GM23338 (cell line): ENCODE results near the gene CD79A. TPM values are rescaled to one million over a fixed set of nuclear protein-coding genes. Genes with fewer than 3 reads are reported as not detected.

ENCODE experiments used
- ATAC-seq: fragments of 200-7000 bp; cut with Tn5 transposase; 3 replicates; pipeline ENCODE4 v1.9.1; 2020
- DNase-seq: peaks from one replicate; pipeline ENCODE4 v3.0.0-alpha.2; 2015; ENCODE audit warnings: low spot score
- H2AFZ ChIP-seq: fragments of 200-600 bp; sonication (generic); 2 replicates; pipeline ENCODE4 v1.8.0; 2016; ENCODE audit warnings: antibody characterized with exemption, mild to moderate bottlenecking, moderate library complexity
- H3F3A ChIP-seq: fragments of 200-600 bp; sonication (generic); replicated peaks from 2 replicates; pipeline ENCODE4 v1.8.0; 2017; ENCODE audit warnings: antibody characterized with exemption, mixed run types, low read depth
- H3K27ac ChIP-seq: fragments of 200-600 bp; sonication (generic); 2 replicates; pipeline ENCODE4 v1.6.1; 2016; ENCODE audit warnings: low read depth
- H3K27me3 ChIP-seq: fragments of 200-600 bp; sonication (generic); 2 replicates; pipeline ENCODE4 v1.8.0; 2016; ENCODE audit warnings: mild to moderate bottlenecking, mixed run types, moderate library complexity; ENCODE audit not compliant: insufficient read depth
- H3K36me3 ChIP-seq: fragments of 200-600 bp; sonication (generic); 2 replicates; pipeline ENCODE4 v1.8.0; 2016; ENCODE audit warnings: mild to moderate bottlenecking; ENCODE audit not compliant: insufficient read depth
- H3K4me1 ChIP-seq: fragments of 200-600 bp; sonication (generic); 2 replicates; pipeline ENCODE4 v1.8.0; 2016; ENCODE audit warnings: mild to moderate bottlenecking, moderate library complexity; ENCODE audit not compliant: insufficient read depth
- H3K4me2 ChIP-seq: fragments of 200-600 bp; sonication (generic); 2 replicates; pipeline ENCODE4 v1.7.1; 2017; ENCODE audit warnings: mixed run types
- H3K4me3 ChIP-seq: fragments of 200-600 bp; sonication (generic); 2 replicates; pipeline ENCODE4 v1.6.1; 2016; ENCODE audit warnings: mixed run types
- H3K79me2 ChIP-seq: fragments of 200-600 bp; sonication (generic); replicated peaks from 2 replicates; pipeline ENCODE4 v1.8.0; 2017; ENCODE audit warnings: mild to moderate bottlenecking; ENCODE audit not compliant: insufficient read depth
- H3K9me2 ChIP-seq: fragments of 200-600 bp; sonication (generic); 2 replicates; pipeline ENCODE4 v1.8.0; 2017; ENCODE audit not compliant: insufficient read depth
- H4K20me1 ChIP-seq: fragments of 200-600 bp; sonication (generic); replicated peaks from 2 replicates; pipeline ENCODE4 v1.8.0; 2017; ENCODE audit warnings: mild to moderate bottlenecking; ENCODE audit not compliant: insufficient read depth
- H3K27ac Mint-ChIP-seq: 2 replicates; pipeline ENCODE4 v1.8.0; 2020; ENCODE audit warnings: inconsistent platforms, mild to moderate bottlenecking, moderate library complexity, mixed read lengths
- H3K27me3 Mint-ChIP-seq: 3 replicates; pipeline ENCODE4 v1.8.0; 2022; ENCODE audit warnings: low read depth, mild to moderate bottlenecking, moderate library complexity, mixed read lengths, inconsistent platforms; ENCODE audit not compliant: insufficient read depth, poor library complexity
- H3K36me3 Mint-ChIP-seq: 3 replicates; pipeline ENCODE4 v1.8.0; 2021; ENCODE audit warnings: low read depth, mild to moderate bottlenecking, inconsistent platforms, moderate library complexity, mixed read lengths
- H3K4me1 Mint-ChIP-seq: 3 replicates; pipeline ENCODE4 v1.8.0; 2020; ENCODE audit warnings: mild to moderate bottlenecking, inconsistent platforms, mixed read lengths
- H3K4me3 Mint-ChIP-seq: 3 replicates; pipeline ENCODE4 v1.8.0; 2021; ENCODE audit warnings: moderate library complexity, mild to moderate bottlenecking, inconsistent platforms, mixed read lengths
- H3K9me3 Mint-ChIP-seq: 3 replicates; pipeline ENCODE4 v1.8.0; 2020; ENCODE audit warnings: moderate library complexity, mild to moderate bottlenecking, inconsistent platforms, mixed read lengths
- CREB1 ChIP-seq: fragments of 250-450 bp; sonication (Bioruptor Pico); IDR thresholded peaks from 2 replicates; pipeline ENCODE4 v1.5.0; 2020; ENCODE audit warnings: low read depth, mild to moderate bottlenecking, moderate library complexity
- ETS1 ChIP-seq: IDR thresholded peaks from 2 replicates; pipeline ENCODE4 v1.6.1; 2016; ENCODE audit warnings: antibody characterized with exemption
- EZH2phosphoT487 ChIP-seq: fragments of 200-600 bp; sonication (generic); IDR thresholded peaks from one replicate; pipeline ENCODE4 v1.8.1; 2018; ENCODE audit warnings: antibody characterized with exemption; ENCODE audit not compliant: unreplicated experiment
- JUNB ChIP-seq: IDR thresholded peaks from one replicate; pipeline ENCODE4 v1.6.1; 2016; ENCODE audit warnings: antibody characterized with exemption; ENCODE audit not compliant: unreplicated experiment
- NANOG ChIP-seq: IDR thresholded peaks from 2 replicates; pipeline ENCODE4 v1.6.1; 2016; ENCODE audit warnings: antibody characterized with exemption, borderline replicate concordance
- STAT1 ChIP-seq: IDR thresholded peaks from one replicate; pipeline ENCODE4 v1.6.1; 2016; ENCODE audit warnings: antibody characterized with exemption; ENCODE audit not compliant: unreplicated experiment
- ZNF114 ChIP-seq: fragments of 250-450 bp; sonication (Bioruptor Pico); IDR thresholded peaks from 2 replicates; pipeline ENCODE4 v1.5.0; 2020; ENCODE audit warnings: mild to moderate bottlenecking, moderate library complexity
- ZNF331 ChIP-seq: fragments of 250-450 bp; sonication (Bioruptor Pico); IDR thresholded peaks from 2 replicates; pipeline ENCODE4 v1.5.0; 2020; ENCODE audit warnings: low read depth, mild to moderate bottlenecking, moderate library complexity
- ZNF462 ChIP-seq: fragments of 250-450 bp; sonication (Bioruptor Pico); IDR thresholded peaks from 2 replicates; pipeline ENCODE4 v1.5.0; 2020; ENCODE audit warnings: mild to moderate bottlenecking, moderate library complexity
- polyA plus RNA-seq: library from polyadenylated mRNA; unstranded; fragments of >200 nt; fragmentation: Nextera tagmentation; extraction: Ambion mirVana; gene quantifications from 2 replicates; pipeline ENCODE4 v1.2.1, GENCODE V29; 2016
- total RNA-seq: library from RNA; depleted of rRNA; stranded (reverse); fragments of >200 nt; shearing (Covaris generic); gene quantifications from 2 replicates; pipeline ENCODE4 v1.2.3, GENCODE V29; 2014
- TF ChIP-seq, protein P1 (sequence below), 2 experiments: fragments of 200-600 bp in 1 of 2; sonication (generic) in 1 of 2; conservative IDR thresholded peaks; 2 replicates each; pipeline versions ENCODE4 v1.5.1 to v1.6.1; 2016 to 2017; ENCODE audit warnings: antibody characterized with exemption in 2 of 2, low read depth in 2 of 2, mild to moderate bottlenecking in 2 of 2, moderate library complexity in 1 of 2

Gene CD79A
- total and polyA plus RNA-seq, 2 experiments from 2014 or later, result 0.27 TPM; not detected in 1

GRCh38 chr19:41849067-41849466, 28.0 kb upstream of the CD79A start:
- no peak overlapping the region for H3K4me3 Mint-ChIP-seq
- H3K4me1 ChIP-seq, result peaks cover 12% of the 10 kb centered on the region; the same call in 1 of the 2 replicates
- ATAC-seq (no peak), DNase-seq (no peak)
- TF ChIP-seq ZNF114 (CRISPR knock-in tag) (no peak), STAT1 (no peak), ZNF462 (no peak), ZNF331 (CRISPR knock-in tag) (no peak), EZH2phosphoT487 (no peak), ETS1 (no peak), CREB1 (CRISPR knock-in tag) (no peak), NANOG (no peak), JUNB (no peak)
- TF ChIP-seq, protein P1, sequence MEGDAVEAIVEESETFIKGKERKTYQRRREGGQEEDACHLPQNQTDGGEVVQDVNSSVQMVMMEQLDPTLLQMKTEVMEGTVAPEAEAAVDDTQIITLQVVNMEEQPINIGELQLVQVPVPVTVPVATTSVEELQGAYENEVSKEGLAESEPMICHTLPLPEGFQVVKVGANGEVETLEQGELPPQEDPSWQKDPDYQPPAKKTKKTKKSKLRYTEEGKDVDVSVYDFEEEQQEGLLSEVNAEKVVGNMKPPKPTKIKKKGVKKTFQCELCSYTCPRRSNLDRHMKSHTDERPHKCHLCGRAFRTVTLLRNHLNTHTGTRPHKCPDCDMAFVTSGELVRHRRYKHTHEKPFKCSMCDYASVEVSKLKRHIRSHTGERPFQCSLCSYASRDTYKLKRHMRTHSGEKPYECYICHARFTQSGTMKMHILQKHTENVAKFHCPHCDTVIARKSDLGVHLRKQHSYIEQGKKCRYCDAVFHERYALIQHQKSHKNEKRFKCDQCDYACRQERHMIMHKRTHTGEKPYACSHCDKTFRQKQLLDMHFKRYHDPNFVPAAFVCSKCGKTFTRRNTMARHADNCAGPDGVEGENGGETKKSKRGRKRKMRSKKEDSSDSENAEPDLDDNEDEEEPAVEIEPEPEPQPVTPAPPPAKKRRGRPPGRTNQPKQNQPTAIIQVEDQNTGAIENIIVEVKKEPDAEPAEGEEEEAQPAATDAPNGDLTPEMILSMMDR (conservative IDR thresholded peaks at IDR 0.05; ENCODE audit: low read depth in 2 of 2), result no peak
- no peak overlapping the region for H3K4me2 ChIP-seq
- no peak overlapping the region for H2AFZ ChIP-seq
- no peaks in the 10 kb centered on the region for H3K9me2 ChIP-seq
- H3K36me3 ChIP-seq, result no peaks in the 10 kb centered on the region
- no peaks in the 10 kb centered on the region for H3K79me2 ChIP-seq
- H3F3A ChIP-seq, result no peaks in the 10 kb centered on the region
- peaks cover 13% of the 10 kb centered on the region for H3K27me3 Mint-ChIP-seq
- no peaks in the 10 kb centered on the region for H4K20me1 ChIP-seq
- no peaks in the 10 kb centered on the region for H3K27me3 ChIP-seq
- H3K27ac Mint-ChIP-seq, result no peak overlapping the region
- peaks cover 12% of the 10 kb centered on the region for H3K4me1 Mint-ChIP-seq
- peaks cover 12% of the 10 kb centered on the region; the same call in 2 of the 3 replicates for H3K9me3 Mint-ChIP-seq
- no peak overlapping the region for H3K27ac ChIP-seq
- H3K36me3 Mint-ChIP-seq, result peaks cover 3% of the 10 kb centered on the region; the same call in 2 of the 3 replicates
- no peak overlapping the region for H3K4me3 ChIP-seq
